ENCODE data around the gene SNF8. TPM values are rescaled to one million over a fixed set of nuclear protein-coding genes. Genes with fewer than 3 reads are reported as not detected.

SNF8 gene
- total and polyA plus RNA-seq, 2 of the 4 experiments (the other 2 are of a cell fraction), result 171 to 181 TPM

DNA sequence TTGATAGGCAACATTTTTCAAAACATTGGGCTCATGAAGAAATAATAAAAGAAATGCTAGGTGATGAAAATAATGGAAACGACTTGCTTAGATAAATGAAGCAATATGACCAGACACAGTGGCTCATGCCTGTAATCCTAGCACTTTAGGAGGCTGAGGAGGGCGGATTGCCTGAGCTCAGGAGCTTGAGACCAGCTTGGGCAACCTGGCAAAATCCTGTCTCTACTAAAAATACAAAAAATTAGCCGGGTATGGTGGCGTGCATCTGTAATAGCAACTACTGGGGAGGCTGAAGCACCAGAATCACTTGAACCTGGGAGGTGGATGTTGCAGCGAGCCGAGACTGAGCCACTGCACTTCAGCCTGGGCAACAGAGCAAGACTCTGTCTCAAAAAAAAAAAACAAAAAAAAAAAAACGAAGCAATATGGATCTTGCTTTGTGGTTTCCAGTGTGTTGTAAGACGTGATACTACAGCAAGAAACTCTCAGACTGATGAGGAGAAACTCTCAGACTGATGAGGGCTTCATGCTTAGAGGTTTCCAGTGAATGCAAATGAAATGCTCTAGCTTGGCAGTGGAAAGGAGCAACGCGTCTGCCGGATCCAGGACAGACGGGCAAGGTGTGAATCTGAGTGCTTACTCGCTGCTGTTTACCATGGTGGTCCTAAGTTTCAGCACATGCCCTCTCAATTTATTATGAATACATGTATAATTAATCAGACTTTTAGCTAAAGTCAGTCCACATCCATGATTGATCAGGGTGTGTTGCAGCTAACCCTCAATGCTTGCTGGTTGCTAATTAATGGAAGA lies 41.0 kb upstream of the SNF8 start:
- H4K8ac ChIP-seq (ENCODE audit: low read depth in 2 of 2, low read length in 2 of 2), result no peak overlapping the region
- no peak overlapping the region for H3K27ac ChIP-seq (ENCODE audit: insufficient read depth, low read length)
- H2BK120ac ChIP-seq (ENCODE audit: low read depth, low read length), result no peak overlapping the region
- no peak overlapping the region for H3K56ac ChIP-seq (ENCODE audit: extremely low read depth, insufficient read depth, low read length)
- ATAC-seq (ENCODE audit: low read depth) (no peak), DNase-seq (no peak)
- H4K91ac ChIP-seq (ENCODE audit: insufficient read depth, low read depth, low read length), result no peak overlapping the region
- dilution Hi-C loops (cut with HindIII; ENCODE audit: low sequenced_read_pairs, unreplicated experiment) (no loop called here), in situ Hi-C loops (cut with MboI; ENCODE audit: low sequenced_read_pairs) (no loop called here), intact Hi-C loops (cut with micrococcal nuclease) (no loop called here)
- H3K9me3 ChIP-seq (ENCODE audit: control insufficient read depth, insufficient read depth, low read length), result peaks cover 2% of the 10 kb centered on the region; the same call in 1 of the 2 replicates
- no peaks in the 10 kb centered on the region for H3K4me1 ChIP-seq (ENCODE audit: control insufficient read depth, insufficient read depth, low read length)
- no peaks in the 10 kb centered on the region for H3K36me3 ChIP-seq (ENCODE audit: control insufficient read depth, insufficient read depth, low read length)
- WGBS, 2 experiments (ENCODE audit: extremely low coverage in 2 of 2, insufficient read length in 1 of 2), result no CpG with 5 or more reads among the region's 13 CpGs
- no peak overlapping the region for H3K14ac ChIP-seq (replicated peaks; ENCODE audit: low read depth, low read length)
- no peak overlapping the region for H2BK5ac ChIP-seq (ENCODE audit: low read depth, low read length, poor library complexity, severe bottlenecking)
- no TSS peak for BruUV-seq (replicated peaks)
- H2BK15ac ChIP-seq (ENCODE audit: low read depth, low read length), result no peak overlapping the region
- peaks cover 21% of the 10 kb centered on the region for H3K27me3 ChIP-seq (ENCODE audit: control insufficient read depth, insufficient read depth, low read length)
- no peak overlapping the region for H4K5ac ChIP-seq (ENCODE audit: low read depth, low read length)
- H3K79me1 ChIP-seq (ENCODE audit: low read depth in 1 of 2, low read length in 2 of 2), result no peaks in the 10 kb centered on the region
- H2AK9ac ChIP-seq (replicated peaks; ENCODE audit: low read depth, low read length, poor library complexity), result no peak overlapping the region
- no peak overlapping the region for H3K9ac ChIP-seq (ENCODE audit: low read depth, low read length)
- no peak overlapping the region for H2AK5ac ChIP-seq (ENCODE audit: low read depth, low read length)
- H3K23ac ChIP-seq (ENCODE audit: low read depth, low read length), result no peak overlapping the region
- H4K20me1 ChIP-seq (ENCODE audit: insufficient read depth, low read length), result no peaks in the 10 kb centered on the region
- H3K4ac ChIP-seq (ENCODE audit: low read depth, low read length), result no peak overlapping the region
- no peaks in the 10 kb centered on the region for H3K9me1 ChIP-seq (ENCODE audit: insufficient read depth, low read length)
- no peak overlapping the region for H3K4me2 ChIP-seq (ENCODE audit: low read depth, low read length)
- no peak overlapping the region for H2BK20ac ChIP-seq (ENCODE audit: low read depth, low read length)
- POLR2A ChIA-PET (ENCODE audit: unreplicated experiment), result no interaction called here
- no peak overlapping the region for H3K18ac ChIP-seq (ENCODE audit: low read depth, low read length)
- no peak for TF ChIP-seq SMC3 (IDR thresholded peaks at IDR 0.05; ENCODE audit: low read depth, low read length)
- no peak for TF ChIP-seq CEBPB (IDR thresholded peaks at IDR 0.05; ENCODE audit: low read depth, low read length)
- TF ChIP-seq MXI1 (IDR thresholded peaks at IDR 0.05; ENCODE audit: borderline replicate concordance, low read depth, low read length), result no peak
- TF ChIP-seq, protein P1, sequence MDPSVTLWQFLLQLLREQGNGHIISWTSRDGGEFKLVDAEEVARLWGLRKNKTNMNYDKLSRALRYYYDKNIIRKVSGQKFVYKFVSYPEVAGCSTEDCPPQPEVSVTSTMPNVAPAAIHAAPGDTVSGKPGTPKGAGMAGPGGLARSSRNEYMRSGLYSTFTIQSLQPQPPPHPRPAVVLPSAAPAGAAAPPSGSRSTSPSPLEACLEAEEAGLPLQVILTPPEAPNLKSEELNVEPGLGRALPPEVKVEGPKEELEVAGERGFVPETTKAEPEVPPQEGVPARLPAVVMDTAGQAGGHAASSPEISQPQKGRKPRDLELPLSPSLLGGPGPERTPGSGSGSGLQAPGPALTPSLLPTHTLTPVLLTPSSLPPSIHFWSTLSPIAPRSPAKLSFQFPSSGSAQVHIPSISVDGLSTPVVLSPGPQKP (IDR thresholded peaks at IDR 0.05; ENCODE audit: borderline replicate concordance, low read depth, low read length), result no peak
- no peak for TF ChIP-seq RFX5 (IDR thresholded peaks at IDR 0.05; ENCODE audit: low read depth, low read length)
- TF ChIP-seq, protein P2, sequence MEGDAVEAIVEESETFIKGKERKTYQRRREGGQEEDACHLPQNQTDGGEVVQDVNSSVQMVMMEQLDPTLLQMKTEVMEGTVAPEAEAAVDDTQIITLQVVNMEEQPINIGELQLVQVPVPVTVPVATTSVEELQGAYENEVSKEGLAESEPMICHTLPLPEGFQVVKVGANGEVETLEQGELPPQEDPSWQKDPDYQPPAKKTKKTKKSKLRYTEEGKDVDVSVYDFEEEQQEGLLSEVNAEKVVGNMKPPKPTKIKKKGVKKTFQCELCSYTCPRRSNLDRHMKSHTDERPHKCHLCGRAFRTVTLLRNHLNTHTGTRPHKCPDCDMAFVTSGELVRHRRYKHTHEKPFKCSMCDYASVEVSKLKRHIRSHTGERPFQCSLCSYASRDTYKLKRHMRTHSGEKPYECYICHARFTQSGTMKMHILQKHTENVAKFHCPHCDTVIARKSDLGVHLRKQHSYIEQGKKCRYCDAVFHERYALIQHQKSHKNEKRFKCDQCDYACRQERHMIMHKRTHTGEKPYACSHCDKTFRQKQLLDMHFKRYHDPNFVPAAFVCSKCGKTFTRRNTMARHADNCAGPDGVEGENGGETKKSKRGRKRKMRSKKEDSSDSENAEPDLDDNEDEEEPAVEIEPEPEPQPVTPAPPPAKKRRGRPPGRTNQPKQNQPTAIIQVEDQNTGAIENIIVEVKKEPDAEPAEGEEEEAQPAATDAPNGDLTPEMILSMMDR (conservative IDR thresholded peaks at IDR 0.05; ENCODE audit: low read depth, low read length), result no peak
- no peak for TF ChIP-seq POLR2A (IDR thresholded peaks at IDR 0.05; ENCODE audit: low read depth, low read length)
- no peak for TF ChIP-seq BHLHE40 (IDR thresholded peaks at IDR 0.05; ENCODE audit: low read depth, low read length)
- CTCF ChIA-PET, result no interaction called here
- H2AFZ ChIP-seq (replicated peaks; ENCODE audit: low read length, poor library complexity), result no peak overlapping the region
- no peak overlapping the region for H3K4me3 ChIP-seq (ENCODE audit: insufficient read depth, low read depth, low read length)
